ENCODE measurements around the gene SPAG16.
"Not testable (repeated sequence)": the region's sequence is repeated elsewhere in the genome, so short reads cannot be mapped to it uniquely, and the experiment has no call there.

GRCh38 chr2:213718411-213718810 lies 434.1 kb downstream of the SPAG16 start:
- not testable (repeated sequence) for TF ChIP-seq CTCF (IDR thresholded peaks at IDR 0.05; ENCODE audit: low read length); EZH2 (IDR thresholded peaks at IDR 0.05; ENCODE audit: borderline replicate concordance, low read length)

All from OCI-LY1 (cell line).